Measurements from ENCODE around the gene FGF21.
A peak's percentile ranks its signal among the peaks of the same experiment; 100 is the strongest.

Gene FGF21

GRCh38 chr19:48724796-48725753, 30.2 kb upstream of the FGF21 start (continued):
- no peak for TF ChIP-seq ZNF692 (tag by site-specific recombination; IDR thresholded peaks at IDR 0.05)
- TF ChIP-seq ZBTB7A (tag by site-specific recombination; IDR thresholded peaks at IDR 0.05; ENCODE audit: low read depth) = no peak
- TF ChIP-seq ZBTB21 (tag by site-specific recombination; IDR thresholded peaks at IDR 0.05) = peak; percentile 99
- TF ChIP-seq ATF2 (tag by site-specific recombination; IDR thresholded peaks at IDR 0.05; ENCODE audit: low read depth) = peak; percentile 49; the same call in 1 of the 2 replicates
- peak; percentile 94 for TF ChIP-seq ZNF518A (tag by site-specific recombination; conservative IDR thresholded peaks at IDR 0.05; ENCODE audit: low read depth)
- TF ChIP-seq ZNF510 (tag by site-specific recombination; IDR thresholded peaks at IDR 0.05; ENCODE audit: insufficient replicate concordance) = no peak
- 0 out of 2 replicates have a peak, but pooled peaks have one; percentile 27 for TF ChIP-seq ZNF660 (tag by site-specific recombination; IDR thresholded peaks at IDR 0.05)
- no peak for TF ChIP-seq ZNF521 (tag by site-specific recombination; IDR thresholded peaks at IDR 0.05)
- TF ChIP-seq ZNF335 (tag by site-specific recombination; conservative IDR thresholded peaks at IDR 0.05) = peak; percentile 93
- TF ChIP-seq ZNF24 (tag by site-specific recombination; IDR thresholded peaks at IDR 0.05) = 0 out of 2 replicates have a peak, but pooled peaks have one; percentile 18
- no peak for TF ChIP-seq ZNF302 (tag by site-specific recombination; IDR thresholded peaks at IDR 0.05; ENCODE audit: low read depth)
- no peak for TF ChIP-seq ZNF404 (tag by site-specific recombination; IDR thresholded peaks at IDR 0.05)
- TF ChIP-seq GLIS2 (tag by site-specific recombination; IDR thresholded peaks at IDR 0.05) = no peak
- no peak for TF ChIP-seq ZNF202 (tag by site-specific recombination; IDR thresholded peaks at IDR 0.05; ENCODE audit: borderline replicate concordance)
- no peak for TF ChIP-seq HOXC10 (CRISPR knock-in tag; IDR thresholded peaks at IDR 0.05)
- TF ChIP-seq ZNF239 (tag by site-specific recombination; IDR thresholded peaks at IDR 0.05) = no peak
- peak; percentile 58; the same call in 1 of the 2 replicates for TF ChIP-seq ZNF362 (tag by site-specific recombination; IDR thresholded peaks at IDR 0.05)
- no peak for TF ChIP-seq ZNF140 (tag by site-specific recombination; IDR thresholded peaks at IDR 0.05)
- TF ChIP-seq ZNF629 (tag by site-specific recombination; IDR thresholded peaks at IDR 0.05) = peak; percentile 96
- TF ChIP-seq ZNF211 (tag by site-specific recombination; IDR thresholded peaks at IDR 0.05; ENCODE audit: low read depth) = no peak
- TF ChIP-seq ZBTB10 (tag by site-specific recombination; IDR thresholded peaks at IDR 0.05) = peak; percentile 61; the same call in 1 of the 2 replicates
- TF ChIP-seq ZXDB (tag by site-specific recombination; IDR thresholded peaks at IDR 0.05) = peak; percentile 55
- peak; percentile 24; the same call in 1 of the 2 replicates for TF ChIP-seq ZBTB6 (tag by site-specific recombination; IDR thresholded peaks at IDR 0.05)
- peak; percentile 77 for TF ChIP-seq SP7 (tag by site-specific recombination; IDR thresholded peaks at IDR 0.05)
- peak; percentile 70 for TF ChIP-seq ZNF366 (tag by site-specific recombination; conservative IDR thresholded peaks at IDR 0.05)
- TF ChIP-seq ZBTB17 (tag by site-specific recombination; IDR thresholded peaks at IDR 0.05) = peak; percentile 91
